ENCODE measurements around the gene ST3GAL2.

- TF ChIP-seq ZFP3 (CRISPR knock-in tag; IDR thresholded peaks at IDR 0.05) (no peak), ZFP30 (CRISPR knock-in tag; IDR thresholded peaks at IDR 0.05) (no peak), ARNTL (CRISPR knock-in tag; IDR thresholded peaks at IDR 0.05; ENCODE audit: borderline replicate concordance, low read depth) (no peak), TCF4 (CRISPR knock-in tag; IDR thresholded peaks at IDR 0.05; ENCODE audit: borderline replicate concordance) (no peak), RARB (CRISPR knock-in tag; IDR thresholded peaks at IDR 0.05) (no peak), ZC3H10 (CRISPR knock-in tag; IDR thresholded peaks at IDR 0.05) (no peak)
- TF ChIP-seq, protein P1, sequence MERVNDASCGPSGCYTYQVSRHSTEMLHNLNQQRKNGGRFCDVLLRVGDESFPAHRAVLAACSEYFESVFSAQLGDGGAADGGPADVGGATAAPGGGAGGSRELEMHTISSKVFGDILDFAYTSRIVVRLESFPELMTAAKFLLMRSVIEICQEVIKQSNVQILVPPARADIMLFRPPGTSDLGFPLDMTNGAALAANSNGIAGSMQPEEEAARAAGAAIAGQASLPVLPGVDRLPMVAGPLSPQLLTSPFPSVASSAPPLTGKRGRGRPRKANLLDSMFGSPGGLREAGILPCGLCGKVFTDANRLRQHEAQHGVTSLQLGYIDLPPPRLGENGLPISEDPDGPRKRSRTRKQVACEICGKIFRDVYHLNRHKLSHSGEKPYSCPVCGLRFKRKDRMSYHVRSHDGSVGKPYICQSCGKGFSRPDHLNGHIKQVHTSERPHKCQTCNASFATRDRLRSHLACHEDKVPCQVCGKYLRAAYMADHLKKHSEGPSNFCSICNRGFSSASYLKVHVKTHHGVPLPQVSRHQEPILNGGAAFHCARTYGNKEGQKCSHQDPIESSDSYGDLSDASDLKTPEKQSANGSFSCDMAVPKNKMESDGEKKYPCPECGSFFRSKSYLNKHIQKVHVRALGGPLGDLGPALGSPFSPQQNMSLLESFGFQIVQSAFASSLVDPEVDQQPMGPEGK (CRISPR knock-in tag; IDR thresholded peaks at IDR 0.05; ENCODE audit: borderline replicate concordance): no peak
- TF ChIP-seq, protein P2, sequence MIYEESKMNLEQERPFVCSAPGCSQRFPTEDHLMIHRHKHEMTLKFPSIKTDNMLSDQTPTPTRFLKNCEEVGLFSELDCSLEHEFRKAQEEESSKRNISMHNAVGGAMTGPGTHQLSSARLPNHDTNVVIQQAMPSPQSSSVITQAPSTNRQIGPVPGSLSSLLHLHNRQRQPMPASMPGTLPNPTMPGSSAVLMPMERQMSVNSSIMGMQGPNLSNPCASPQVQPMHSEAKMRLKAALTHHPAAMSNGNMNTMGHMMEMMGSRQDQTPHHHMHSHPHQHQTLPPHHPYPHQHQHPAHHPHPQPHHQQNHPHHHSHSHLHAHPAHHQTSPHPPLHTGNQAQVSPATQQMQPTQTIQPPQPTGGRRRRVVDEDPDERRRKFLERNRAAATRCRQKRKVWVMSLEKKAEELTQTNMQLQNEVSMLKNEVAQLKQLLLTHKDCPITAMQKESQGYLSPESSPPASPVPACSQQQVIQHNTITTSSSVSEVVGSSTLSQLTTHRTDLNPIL (CRISPR knock-in tag; IDR thresholded peaks at IDR 0.05; ENCODE audit: low read depth): no peak
These were observed 61.1 kb downstream of the ST3GAL2 start for GRCh38 chr16:70377782-70378181.

All from SK-N-SH treated with all-trans-retinoic acid at 6 μM for 48 hours (cell line).